SK-N-SH treated with all-trans-retinoic acid at 6 μM for 48 hours (cell line): ENCODE results near the gene RGS8.

Experiments
- ATAC-seq: fragments of 200-7000 bp; cut with Tn5 transposase; 3 replicates; pipeline ENCODE4 v1.9.1; 2020; ENCODE audit warnings: mild to moderate bottlenecking, moderate library complexity
- ARNTL ChIP-seq: fragments of 450-650 bp; formaldehyde crosslinking; IDR thresholded peaks from 2 replicates; pipeline ENCODE4 v1.5.0; 2020; ENCODE audit warnings: low read depth, mild to moderate bottlenecking, moderate library complexity, borderline replicate concordance
- BACH2 ChIP-seq: fragments of 250-450 bp; sonication (Bioruptor Pico); IDR thresholded peaks from 2 replicates; pipeline ENCODE4 v1.9.0; 2021; ENCODE audit warnings: mild to moderate bottlenecking, borderline replicate concordance
- ESRRG ChIP-seq: fragments of 250-450 bp; sonication (Bioruptor Pico); IDR thresholded peaks from 2 replicates; pipeline ENCODE4 v1.6.1; 2021; ENCODE audit warnings: mild to moderate bottlenecking
- GLIS3 ChIP-seq: fragments of 250-450 bp; sonication (Bioruptor Pico); IDR thresholded peaks from 2 replicates; pipeline ENCODE4 v1.5.0; 2020; ENCODE audit warnings: mild to moderate bottlenecking, moderate library complexity
- ISL1 ChIP-seq: fragments of 250-450 bp; sonication (Bioruptor Pico); IDR thresholded peaks from 2 replicates; pipeline ENCODE4 v2.1.2; 2022; ENCODE audit warnings: mild to moderate bottlenecking, moderate library complexity
- OSR1 ChIP-seq: fragments of 250-450 bp; sonication (Bioruptor Pico); IDR thresholded peaks from 2 replicates; pipeline ENCODE4 v1.8.0; 2022; ENCODE audit warnings: moderate library complexity, mild to moderate bottlenecking, inconsistent platforms
- PPARA ChIP-seq: fragments of 250-450 bp; sonication (Bioruptor Pico); IDR thresholded peaks from 2 replicates; pipeline ENCODE4 v1.5.0; 2020; ENCODE audit warnings: mild to moderate bottlenecking, borderline replicate concordance
- RARB ChIP-seq: fragments of 250-450 bp; sonication (Bioruptor Pico); IDR thresholded peaks from 2 replicates; pipeline ENCODE4 v1.8.0; 2021; ENCODE audit warnings: mild to moderate bottlenecking, moderate library complexity
- SNAI2 ChIP-seq: fragments of 250-450 bp; sonication (Bioruptor Pico); IDR thresholded peaks from 2 replicates; pipeline ENCODE4 v1.5.0; 2020; ENCODE audit warnings: mild to moderate bottlenecking, moderate library complexity
- TCF4 ChIP-seq: fragments of 250-450 bp; sonication (Bioruptor Pico); IDR thresholded peaks from 2 replicates; pipeline ENCODE4 v1.8.0; 2021; ENCODE audit warnings: mild to moderate bottlenecking, moderate library complexity, borderline replicate concordance
- TOX ChIP-seq: fragments of 250-450 bp; sonication (Bioruptor Pico); IDR thresholded peaks from 2 replicates; pipeline ENCODE4 v1.8.0; 2021; ENCODE audit warnings: mild to moderate bottlenecking, moderate library complexity, borderline replicate concordance
- ZFP3 ChIP-seq: fragments of 250-450 bp; sonication (Bioruptor Pico); IDR thresholded peaks from 2 replicates; pipeline ENCODE4 v1.5.0; 2020; ENCODE audit warnings: mild to moderate bottlenecking, moderate library complexity
- ZFP30 ChIP-seq: fragments of 450-650 bp; formaldehyde crosslinking; IDR thresholded peaks from 2 replicates; pipeline ENCODE4 v1.5.0; 2022; ENCODE audit warnings: mild to moderate bottlenecking, moderate library complexity
- ZNF70 ChIP-seq: fragments of 450-650 bp; formaldehyde crosslinking; IDR thresholded peaks from 2 replicates; pipeline ENCODE4 v1.5.0; 2020; ENCODE audit warnings: mild to moderate bottlenecking, moderate library complexity
- TF ChIP-seq, protein P1 (sequence below): fragments of 250-450 bp; sonication (Bioruptor Pico); IDR thresholded peaks from 2 replicates; pipeline ENCODE4 v1.5.0; 2020; ENCODE audit warnings: mild to moderate bottlenecking, moderate library complexity
- TF ChIP-seq, protein P2 (sequence below): fragments of 250-450 bp; sonication (Bioruptor Pico); IDR thresholded peaks from 2 replicates; pipeline ENCODE4 v1.5.1; 2021; ENCODE audit warnings: mild to moderate bottlenecking, moderate library complexity
- TF ChIP-seq, protein P3 (sequence below): fragments of 250-450 bp; sonication (Bioruptor Pico); IDR thresholded peaks from 2 replicates; pipeline ENCODE4 v1.5.1; 2020; ENCODE audit warnings: low read depth, mild to moderate bottlenecking, moderate library complexity
- TF ChIP-seq, protein P4 (sequence below): fragments of 250-450 bp; sonication (Bioruptor Pico); IDR thresholded peaks from 2 replicates; pipeline ENCODE4 v1.8.0; 2020; ENCODE audit warnings: mild to moderate bottlenecking, moderate library complexity, borderline replicate concordance
- TF ChIP-seq, protein P5 (sequence below): fragments of 250-450 bp; sonication (Bioruptor Pico); IDR thresholded peaks from 2 replicates; pipeline ENCODE4 v1.8.0; 2021; ENCODE audit warnings: low read depth, mild to moderate bottlenecking, moderate library complexity, borderline replicate concordance

Gene RGS8

DNA sequence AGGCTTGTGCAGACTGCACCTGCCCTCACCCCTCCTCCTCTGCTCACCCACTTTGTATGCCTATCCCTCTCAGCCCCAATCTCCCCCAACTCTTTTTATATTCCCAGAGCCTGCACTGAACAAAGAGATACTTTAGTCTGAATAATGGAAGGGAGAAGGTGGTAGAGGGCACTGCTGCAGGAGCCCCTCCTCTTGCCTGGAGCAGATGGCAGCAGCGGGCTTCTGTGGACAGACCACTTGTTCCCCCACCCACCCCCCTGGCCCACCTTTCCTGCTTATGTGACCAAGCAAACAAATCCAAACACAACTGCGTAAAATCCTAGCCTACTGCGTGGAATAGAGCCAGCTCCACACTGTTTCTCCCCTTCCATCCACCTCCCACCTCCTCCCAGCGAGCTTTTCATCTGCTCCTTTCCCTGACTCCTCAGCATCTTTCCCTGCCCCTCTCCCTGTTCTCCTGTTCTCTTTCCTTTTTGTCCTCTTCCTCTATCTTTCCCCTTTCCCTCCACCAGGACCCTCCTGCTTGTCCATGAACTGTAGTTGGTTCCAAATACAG, 27.5 kb downstream of the RGS8 start (continued):
- TF ChIP-seq, protein P1, sequence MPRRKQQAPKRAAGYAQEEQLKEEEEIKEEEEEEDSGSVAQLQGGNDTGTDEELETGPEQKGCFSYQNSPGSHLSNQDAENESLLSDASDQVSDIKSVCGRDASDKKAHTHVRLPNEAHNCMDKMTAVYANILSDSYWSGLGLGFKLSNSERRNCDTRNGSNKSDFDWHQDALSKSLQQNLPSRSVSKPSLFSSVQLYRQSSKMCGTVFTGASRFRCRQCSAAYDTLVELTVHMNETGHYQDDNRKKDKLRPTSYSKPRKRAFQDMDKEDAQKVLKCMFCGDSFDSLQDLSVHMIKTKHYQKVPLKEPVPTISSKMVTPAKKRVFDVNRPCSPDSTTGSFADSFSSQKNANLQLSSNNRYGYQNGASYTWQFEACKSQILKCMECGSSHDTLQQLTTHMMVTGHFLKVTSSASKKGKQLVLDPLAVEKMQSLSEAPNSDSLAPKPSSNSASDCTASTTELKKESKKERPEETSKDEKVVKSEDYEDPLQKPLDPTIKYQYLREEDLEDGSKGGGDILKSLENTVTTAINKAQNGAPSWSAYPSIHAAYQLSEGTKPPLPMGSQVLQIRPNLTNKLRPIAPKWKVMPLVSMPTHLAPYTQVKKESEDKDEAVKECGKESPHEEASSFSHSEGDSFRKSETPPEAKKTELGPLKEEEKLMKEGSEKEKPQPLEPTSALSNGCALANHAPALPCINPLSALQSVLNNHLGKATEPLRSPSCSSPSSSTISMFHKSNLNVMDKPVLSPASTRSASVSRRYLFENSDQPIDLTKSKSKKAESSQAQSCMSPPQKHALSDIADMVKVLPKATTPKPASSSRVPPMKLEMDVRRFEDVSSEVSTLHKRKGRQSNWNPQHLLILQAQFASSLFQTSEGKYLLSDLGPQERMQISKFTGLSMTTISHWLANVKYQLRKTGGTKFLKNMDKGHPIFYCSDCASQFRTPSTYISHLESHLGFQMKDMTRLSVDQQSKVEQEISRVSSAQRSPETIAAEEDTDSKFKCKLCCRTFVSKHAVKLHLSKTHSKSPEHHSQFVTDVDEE (CRISPR knock-in tag) = no peak
- TF ChIP-seq, protein P2, sequence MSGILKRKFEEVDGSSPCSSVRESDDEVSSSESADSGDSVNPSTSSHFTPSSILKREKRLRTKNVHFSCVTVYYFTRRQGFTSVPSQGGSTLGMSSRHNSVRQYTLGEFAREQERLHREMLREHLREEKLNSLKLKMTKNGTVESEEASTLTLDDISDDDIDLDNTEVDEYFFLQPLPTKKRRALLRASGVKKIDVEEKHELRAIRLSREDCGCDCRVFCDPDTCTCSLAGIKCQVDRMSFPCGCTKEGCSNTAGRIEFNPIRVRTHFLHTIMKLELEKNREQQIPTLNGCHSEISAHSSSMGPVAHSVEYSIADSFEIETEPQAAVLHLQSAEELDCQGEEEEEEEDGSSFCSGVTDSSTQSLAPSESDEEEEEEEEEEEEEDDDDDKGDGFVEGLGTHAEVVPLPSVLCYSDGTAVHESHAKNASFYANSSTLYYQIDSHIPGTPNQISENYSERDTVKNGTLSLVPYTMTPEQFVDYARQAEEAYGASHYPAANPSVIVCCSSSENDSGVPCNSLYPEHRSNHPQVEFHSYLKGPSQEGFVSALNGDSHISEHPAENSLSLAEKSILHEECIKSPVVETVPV = no peak
- TF ChIP-seq PPARA = no peak
- TF ChIP-seq GLIS3 = no peak
- no peak for TF ChIP-seq ARNTL

DNA sequence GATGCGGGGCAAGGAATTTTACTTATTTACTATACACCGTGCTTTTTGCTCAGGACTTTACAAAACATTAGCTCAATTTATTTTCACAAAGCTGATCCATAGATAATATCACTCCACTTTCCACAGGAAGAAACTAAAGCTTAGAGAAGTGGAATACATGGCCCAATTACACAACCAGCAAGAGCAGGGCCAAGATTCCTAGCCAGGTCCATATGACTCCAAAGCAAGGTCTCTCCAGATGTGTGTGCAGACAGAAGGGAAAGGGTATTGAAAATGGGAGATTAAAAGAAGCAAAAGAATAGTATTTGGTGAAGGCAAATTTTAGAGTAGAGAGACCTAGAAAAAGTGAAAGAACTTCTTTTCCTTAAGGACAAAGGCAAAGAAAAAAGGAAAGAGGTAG, 30.4 kb downstream of the RGS8 start:
- ATAC-seq = no peak
- no peak for TF ChIP-seq RARB
- no peak for TF ChIP-seq ZNF70 (CRISPR knock-in tag)
- TF ChIP-seq PPARA = no peak
- TF ChIP-seq, protein P3, sequence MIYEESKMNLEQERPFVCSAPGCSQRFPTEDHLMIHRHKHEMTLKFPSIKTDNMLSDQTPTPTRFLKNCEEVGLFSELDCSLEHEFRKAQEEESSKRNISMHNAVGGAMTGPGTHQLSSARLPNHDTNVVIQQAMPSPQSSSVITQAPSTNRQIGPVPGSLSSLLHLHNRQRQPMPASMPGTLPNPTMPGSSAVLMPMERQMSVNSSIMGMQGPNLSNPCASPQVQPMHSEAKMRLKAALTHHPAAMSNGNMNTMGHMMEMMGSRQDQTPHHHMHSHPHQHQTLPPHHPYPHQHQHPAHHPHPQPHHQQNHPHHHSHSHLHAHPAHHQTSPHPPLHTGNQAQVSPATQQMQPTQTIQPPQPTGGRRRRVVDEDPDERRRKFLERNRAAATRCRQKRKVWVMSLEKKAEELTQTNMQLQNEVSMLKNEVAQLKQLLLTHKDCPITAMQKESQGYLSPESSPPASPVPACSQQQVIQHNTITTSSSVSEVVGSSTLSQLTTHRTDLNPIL (CRISPR knock-in tag) = no peak
- TF ChIP-seq OSR1 = no peak
- TF ChIP-seq, protein P4, sequence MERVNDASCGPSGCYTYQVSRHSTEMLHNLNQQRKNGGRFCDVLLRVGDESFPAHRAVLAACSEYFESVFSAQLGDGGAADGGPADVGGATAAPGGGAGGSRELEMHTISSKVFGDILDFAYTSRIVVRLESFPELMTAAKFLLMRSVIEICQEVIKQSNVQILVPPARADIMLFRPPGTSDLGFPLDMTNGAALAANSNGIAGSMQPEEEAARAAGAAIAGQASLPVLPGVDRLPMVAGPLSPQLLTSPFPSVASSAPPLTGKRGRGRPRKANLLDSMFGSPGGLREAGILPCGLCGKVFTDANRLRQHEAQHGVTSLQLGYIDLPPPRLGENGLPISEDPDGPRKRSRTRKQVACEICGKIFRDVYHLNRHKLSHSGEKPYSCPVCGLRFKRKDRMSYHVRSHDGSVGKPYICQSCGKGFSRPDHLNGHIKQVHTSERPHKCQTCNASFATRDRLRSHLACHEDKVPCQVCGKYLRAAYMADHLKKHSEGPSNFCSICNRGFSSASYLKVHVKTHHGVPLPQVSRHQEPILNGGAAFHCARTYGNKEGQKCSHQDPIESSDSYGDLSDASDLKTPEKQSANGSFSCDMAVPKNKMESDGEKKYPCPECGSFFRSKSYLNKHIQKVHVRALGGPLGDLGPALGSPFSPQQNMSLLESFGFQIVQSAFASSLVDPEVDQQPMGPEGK (CRISPR knock-in tag) = no peak
- TF ChIP-seq ISL1 (CRISPR knock-in tag) = no peak
- no peak for TF ChIP-seq ZFP30 (CRISPR knock-in tag)
- TF ChIP-seq, protein P1 (CRISPR knock-in tag) = no peak
- TF ChIP-seq ZFP3 = no peak
- TF ChIP-seq ARNTL = no peak
- no peak for TF ChIP-seq TOX
- no peak for TF ChIP-seq TCF4

DNA sequence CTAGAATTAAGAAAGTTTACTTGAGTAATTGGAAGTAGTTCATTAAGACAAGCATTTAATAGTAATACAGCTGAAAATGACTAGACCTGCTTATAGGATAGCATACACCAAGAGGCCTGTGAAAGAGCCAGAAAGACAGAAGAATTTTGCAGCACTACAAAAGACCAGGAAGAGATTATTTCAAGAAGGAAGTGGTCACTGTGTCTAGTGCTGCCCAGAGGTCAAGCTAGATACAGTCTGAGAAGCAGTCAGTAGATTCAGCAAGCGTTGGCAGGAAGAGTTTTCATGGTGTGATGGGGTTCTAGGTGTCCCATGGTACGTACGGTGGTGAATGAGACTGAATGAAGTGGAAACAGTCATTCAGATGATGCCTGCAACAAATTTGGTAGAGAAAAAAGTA, 31.5 kb downstream of the RGS8 start:
- ATAC-seq = no peak
- TF ChIP-seq OSR1 (no peak), PPARA (no peak), ZFP3 (no peak), BACH2 (no peak), ESRRG (CRISPR knock-in tag) (no peak), TOX (no peak), SNAI2 (no peak), ISL1 (CRISPR knock-in tag) (no peak), ZFP30 (CRISPR knock-in tag) (no peak)
- TF ChIP-seq, protein P2 = no peak
- TF ChIP-seq, protein P5, sequence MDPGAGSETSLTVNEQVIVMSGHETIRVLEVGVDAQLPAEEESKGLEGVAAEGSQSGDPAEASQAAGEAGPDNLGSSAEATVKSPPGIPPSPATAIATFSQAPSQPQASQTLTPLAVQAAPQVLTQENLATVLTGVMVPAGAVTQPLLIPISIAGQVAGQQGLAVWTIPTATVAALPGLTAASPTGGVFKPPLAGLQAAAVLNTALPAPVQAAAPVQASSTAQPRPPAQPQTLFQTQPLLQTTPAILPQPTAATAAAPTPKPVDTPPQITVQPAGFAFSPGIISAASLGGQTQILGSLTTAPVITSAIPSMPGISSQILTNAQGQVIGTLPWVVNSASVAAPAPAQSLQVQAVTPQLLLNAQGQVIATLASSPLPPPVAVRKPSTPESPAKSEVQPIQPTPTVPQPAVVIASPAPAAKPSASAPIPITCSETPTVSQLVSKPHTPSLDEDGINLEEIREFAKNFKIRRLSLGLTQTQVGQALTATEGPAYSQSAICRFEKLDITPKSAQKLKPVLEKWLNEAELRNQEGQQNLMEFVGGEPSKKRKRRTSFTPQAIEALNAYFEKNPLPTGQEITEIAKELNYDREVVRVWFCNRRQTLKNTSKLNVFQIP (CRISPR knock-in tag) = no peak
- TF ChIP-seq, protein P3 (CRISPR knock-in tag) = no peak
- TF ChIP-seq, protein P1 (CRISPR knock-in tag) = no peak
